HG03103 (cell line): ENCODE results near the gene PIK3C2B.
A peak's percentile ranks its signal among the peaks of the same experiment; 100 is the strongest.

ENCODE experiments used
- ATAC-seq: cut with Tn5 transposase; IDR thresholded peaks from one replicate; pipeline ENCODE4 v1.9.1; 2021; ENCODE audit warnings: low read depth; ENCODE audit not compliant: unreplicated experiment

Gene PIK3C2B

GRCh38 chr1:204479387-204480136, 15.0 kb downstream of the PIK3C2B start:
- ATAC-seq, result no peak

GRCh38 chr1:204478921-204479320, 15.7 kb downstream of the PIK3C2B start:
- ATAC-seq, result no peak

DNA sequence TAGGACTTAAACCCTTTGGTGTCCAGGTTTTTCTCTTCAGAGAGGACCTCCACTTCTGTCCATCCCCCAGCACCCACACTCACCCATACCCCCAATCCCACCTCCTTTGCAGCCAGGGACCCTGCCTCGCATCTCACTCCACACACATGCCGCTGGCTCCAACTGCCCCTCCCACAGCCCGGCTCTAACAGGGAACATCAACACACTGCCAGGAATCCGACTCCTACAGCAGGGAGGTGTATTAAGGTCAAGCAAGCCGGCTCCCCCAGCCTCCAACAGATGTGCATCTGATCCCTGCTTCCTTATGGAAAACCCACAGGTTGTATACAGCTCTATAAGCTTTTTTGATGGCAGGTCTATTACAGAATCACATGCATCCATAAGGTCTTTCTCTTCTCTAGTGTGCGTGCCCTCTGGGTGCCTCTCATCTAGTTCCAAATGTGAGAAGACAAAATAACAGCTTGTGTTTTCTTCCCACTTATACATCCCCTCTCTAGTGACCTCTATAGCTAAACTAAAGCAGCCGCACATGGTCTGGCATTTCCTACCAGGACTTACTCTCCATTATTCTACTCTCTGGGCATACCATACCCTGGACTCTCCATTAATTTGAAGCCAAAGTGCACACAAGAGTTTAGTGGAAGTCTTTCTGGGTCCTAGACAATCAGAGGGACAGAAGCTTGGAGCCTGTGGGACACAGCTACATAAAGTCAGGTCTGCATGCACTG, 16.3 kb downstream of the PIK3C2B start:
- no peak for ATAC-seq

DNA sequence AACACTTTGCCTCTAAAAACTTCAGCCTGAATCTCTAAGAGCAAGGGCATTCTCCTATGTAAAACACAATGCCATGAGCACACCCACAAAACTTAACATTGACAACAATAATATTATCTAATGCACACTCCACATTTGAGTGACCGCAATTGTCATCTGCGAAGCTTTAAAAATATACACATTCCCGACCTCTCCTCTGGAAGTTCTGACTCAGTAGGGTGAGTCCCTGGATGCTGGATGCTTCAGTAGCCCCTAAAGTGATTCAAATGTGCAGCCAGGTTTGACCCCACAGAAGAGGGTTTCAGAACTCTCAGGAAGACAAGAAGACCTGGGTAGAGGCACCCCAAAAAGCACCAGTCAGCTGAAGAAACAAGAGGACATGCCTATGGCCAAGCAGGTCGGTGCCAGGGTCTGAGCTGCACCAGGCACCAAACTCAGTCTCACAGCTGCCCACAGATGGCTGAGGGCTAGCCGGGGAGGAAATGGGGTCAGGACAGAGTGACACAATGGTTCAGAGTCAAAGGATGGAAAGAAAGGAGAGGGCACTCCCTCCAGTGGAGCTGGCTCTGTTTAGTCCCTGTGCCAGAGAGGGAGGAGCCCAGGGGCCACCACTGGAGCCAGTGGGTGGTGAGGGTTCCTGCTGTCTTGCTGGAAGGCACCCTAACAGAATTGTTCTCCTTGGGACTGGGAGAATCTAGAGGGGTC, 17.4 kb downstream of the PIK3C2B start:
- ATAC-seq, result no peak

DNA sequence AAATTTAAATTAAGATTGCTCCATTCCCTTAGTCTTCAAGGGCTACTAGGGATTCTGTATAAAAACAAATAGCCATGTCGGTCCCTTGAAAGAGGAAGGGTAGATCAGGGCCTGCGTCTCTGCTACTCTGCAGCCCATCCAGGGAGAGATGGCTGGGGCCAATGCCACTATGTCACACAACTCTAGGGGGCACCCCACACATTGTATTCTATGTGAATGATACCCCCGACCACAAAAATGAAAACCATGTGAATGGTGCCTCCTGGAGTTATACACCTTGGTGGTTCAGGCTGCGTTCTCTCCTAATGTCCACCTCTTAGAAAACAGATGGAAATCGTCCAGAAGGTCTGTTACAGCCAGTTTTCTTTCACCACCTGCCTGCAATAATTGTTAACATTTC, 18.0 kb downstream of the PIK3C2B start:
- ATAC-seq, result no peak

- ATAC-seq, result no peak
Observed at GRCh38 chr1:204475656-204476432, 18.8 kb downstream of the PIK3C2B start.

GRCh38 chr1:204473400-204473965, 21.1 kb downstream of the PIK3C2B start:
- no peak for ATAC-seq

DNA sequence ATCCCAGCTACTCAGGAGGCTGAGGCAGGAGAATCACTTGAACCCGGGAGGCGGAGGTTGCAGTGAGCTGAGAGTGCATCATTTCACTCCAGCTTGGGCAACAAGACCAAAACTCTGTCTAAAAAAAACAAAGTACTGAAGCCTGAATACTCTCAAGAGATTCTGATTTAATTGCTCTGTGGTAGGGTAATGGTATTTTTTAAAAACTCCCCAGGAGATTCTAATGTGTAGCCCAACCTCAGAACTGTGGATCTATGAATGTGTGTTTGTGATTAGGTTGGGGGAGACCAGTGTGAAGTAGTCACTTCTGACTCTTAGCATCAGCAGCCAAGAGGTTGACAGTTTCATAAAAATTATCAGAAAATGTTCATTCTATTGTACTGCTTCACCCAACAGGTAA, 21.9 kb downstream of the PIK3C2B start:
- ATAC-seq, result no peak

DNA sequence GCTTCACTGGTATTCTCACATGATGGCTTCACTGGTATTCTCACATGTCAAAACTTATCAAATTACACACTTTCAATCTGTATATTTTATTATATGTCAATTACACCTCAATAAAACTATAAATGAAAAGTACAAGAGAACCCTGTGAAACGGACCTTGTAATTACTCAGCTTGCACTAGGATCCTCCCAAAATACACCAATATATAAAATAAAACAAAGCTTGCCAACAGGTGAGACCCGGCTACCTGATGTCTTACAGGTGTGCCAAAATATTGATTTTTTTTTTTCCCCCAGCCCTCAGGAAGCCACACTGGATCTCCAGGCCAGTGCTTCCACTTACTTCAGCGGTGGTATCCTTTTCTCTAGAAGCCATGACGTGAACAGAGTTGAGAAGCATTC, 22.9 kb downstream of the PIK3C2B start:
- no peak for ATAC-seq

GRCh38 chr1:204469304-204469703, 25.3 kb downstream of the PIK3C2B start:
- ATAC-seq, result no peak

DNA sequence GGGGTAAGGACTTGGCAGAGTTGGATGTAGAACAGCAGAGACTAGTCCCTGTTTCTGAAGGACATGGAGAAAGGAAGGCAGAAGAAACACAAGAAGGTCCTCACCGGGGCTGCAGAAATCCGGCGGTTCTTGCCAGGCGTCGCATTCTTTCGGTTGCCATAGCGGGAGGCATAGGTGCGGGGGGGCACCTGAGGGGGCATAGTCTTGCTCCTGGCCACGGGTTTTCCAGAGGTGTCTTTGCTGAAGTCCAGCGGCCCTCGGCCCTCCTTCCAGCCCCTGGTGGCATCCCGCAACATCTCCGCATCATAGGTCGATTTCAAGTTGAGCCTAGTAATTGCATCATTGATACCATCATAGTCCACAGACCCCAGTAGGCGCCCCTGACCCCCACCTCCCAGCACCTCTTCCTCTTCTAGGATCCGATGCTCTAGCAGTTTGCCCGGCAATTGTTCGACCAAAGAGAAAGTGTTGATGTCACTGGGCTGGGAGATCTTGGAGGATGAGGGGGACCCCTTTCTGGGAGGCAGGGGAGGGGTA, 25.8 kb downstream of the PIK3C2B start:
- ATAC-seq, result no peak

GRCh38 chr1:204468206-204468605, 26.4 kb downstream of the PIK3C2B start:
- ATAC-seq, result no peak

DNA sequence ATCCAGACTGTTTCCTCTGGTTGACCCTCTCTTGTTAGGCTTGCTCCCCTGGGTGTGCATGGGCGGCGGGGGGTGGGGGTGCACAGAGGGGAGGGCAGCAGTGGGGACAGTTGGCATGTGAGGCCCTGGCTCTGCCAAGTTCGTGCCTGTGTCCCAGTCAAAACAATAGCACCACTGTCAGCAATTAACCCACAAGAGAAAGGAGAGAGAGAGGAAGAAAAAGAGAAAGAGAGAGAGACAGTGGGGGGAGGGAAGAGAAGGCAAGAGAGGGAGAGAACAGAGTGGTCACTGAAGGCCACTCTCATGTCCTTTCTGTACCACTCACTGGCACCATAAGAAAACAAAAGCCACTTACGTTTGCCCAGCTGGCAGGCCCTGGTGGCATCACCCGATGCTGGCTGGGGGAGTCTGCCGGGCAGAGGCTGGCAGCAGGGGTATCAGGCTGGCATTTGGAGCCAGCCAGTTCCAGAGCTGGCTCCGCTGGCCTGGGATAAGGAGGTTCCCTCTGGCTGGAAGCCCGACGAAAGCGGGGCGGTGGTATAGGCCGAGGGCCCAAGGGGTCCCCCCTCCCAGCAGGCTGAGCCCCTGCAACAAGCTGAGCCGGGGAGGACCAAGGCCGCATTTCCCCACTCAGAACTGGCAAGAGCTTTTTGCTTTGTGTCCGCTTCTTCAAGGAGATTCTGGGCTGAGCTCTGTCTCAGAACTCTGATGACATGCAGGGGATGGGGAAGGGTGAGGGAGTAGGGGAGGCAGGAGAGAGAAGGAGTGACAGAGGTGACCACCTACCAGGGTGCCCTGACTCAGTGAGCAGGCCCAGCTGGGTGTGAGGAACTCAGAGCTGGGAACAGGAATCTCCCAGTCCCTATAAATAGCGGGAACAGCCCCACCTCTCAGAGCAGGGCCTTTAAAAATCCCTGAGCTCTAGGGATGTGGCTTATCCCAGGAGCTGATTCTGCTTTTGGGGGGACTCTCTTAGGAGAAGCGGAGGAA, 27.9 kb downstream of the PIK3C2B start:
- ATAC-seq, result no peak

- ATAC-seq, result peak; percentile 50
Observed at GRCh38 chr1:204465546-204466415, 28.8 kb downstream of the PIK3C2B start.

DNA sequence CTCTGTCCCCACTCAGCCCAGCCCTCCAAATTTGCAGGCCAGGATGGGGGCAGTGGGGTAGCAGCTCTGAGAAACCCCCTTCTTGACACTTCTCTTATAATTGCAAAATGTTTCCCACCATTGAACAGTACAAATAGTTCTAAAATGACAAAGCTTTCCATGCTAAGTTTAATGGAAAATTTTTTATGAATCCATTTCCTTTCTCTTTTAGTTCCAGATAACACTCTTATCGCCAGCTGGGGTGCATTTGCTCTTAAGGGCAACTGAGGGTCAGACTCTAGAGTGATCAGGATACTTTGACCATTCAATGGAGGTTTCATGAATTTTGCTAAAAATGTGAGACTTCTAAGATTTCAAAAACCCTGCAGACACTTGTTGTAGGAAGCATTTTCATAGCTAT, 29.9 kb downstream of the PIK3C2B start:
- ATAC-seq, result no peak

- ATAC-seq, result no peak
Observed at GRCh38 chr1:204464187-204464631, 30.4 kb downstream of the PIK3C2B start.

GRCh38 chr1:204463125-204464060, 31.2 kb downstream of the PIK3C2B start:
- ATAC-seq, result no peak
